Measurements from ENCODE around the gene SMARCC2. TPM values are rescaled to one million over a fixed set of nuclear protein-coding genes. Genes with fewer than 3 reads are reported as not detected.
"Not testable (repeated sequence)": the region's sequence is repeated elsewhere in the genome, so short reads cannot be mapped to it uniquely, and the experiment has no call there.

The SMARCC2 gene
- total and polyA plus RNA-seq, 8 donors: 84.3 to 139 (median 118) TPM

GRCh38 chr12:56158926-56159461 is 30.3 kb downstream of the SMARCC2 start:
- Histone ChIP-seq H3K36me3 (peaks cover 0 to 47% of the 10 kb centered on the region in 2 donors), H3K9me3 (no peaks in the 10 kb centered on the region), H3K4me1 (peaks cover 21 to 45% of the 10 kb centered on the region in 2 donors), H3K27me3 (no peaks in the 10 kb centered on the region), H3K27ac (peak overlapping the region; percentile 94 to 97), H3K4me3 (peak overlapping the region; percentile 47 to 88)
- intact Hi-C loops (cut with DNase I): no loop called here
- TF ChIP-seq CTCF (IDR thresholded peaks at IDR 0.05): no peak
- ATAC-seq: peak; percentile 74
- DNase-seq: peak; percentile 50 to 91 (median 82)

- intact Hi-C loops (cut with DNase I): no loop called here
- TF ChIP-seq CTCF (IDR thresholded peaks at IDR 0.05): no peak
- Histone ChIP-seq H3K27me3 (no peaks in the 10 kb centered on the region), H3K9me3 (no peaks in the 10 kb centered on the region), H3K36me3 (peaks cover 0 to 40% of the 10 kb centered on the region in 2 donors), H3K27ac (peak within 1 kb of the TSS; percentile 94 to 97), H3K4me3 (peak within 1 kb of the TSS; percentile 47 to 88), H3K4me1 (peaks cover 21 to 48% of the 10 kb centered on the region in 2 donors)
- DNase-seq (peak; percentile 92 to 99 (median 97)), ATAC-seq (peak; percentile 88)
Observed at GRCh38 chr12:56158029-56158925, 31.0 kb downstream of the SMARCC2 start, which contains the start of gene MYL6. TSS of gene MYL6 (plus strand) at chr12:56158359. CDS start at chr12:56158402, 43 bp downstream.

GRCh38 chr12:56157201-56158028 is 31.9 kb downstream of the SMARCC2 start:
- Histone ChIP-seq H3K4me3 (peak overlapping the region; percentile 47 to 88), H3K27ac (peak overlapping the region; percentile 94 to 97), H3K4me1 (peaks cover 21 to 49% of the 10 kb centered on the region in 2 donors), H3K36me3 (peaks cover 0 to 31% of the 10 kb centered on the region in 2 donors), H3K27me3 (no peaks in the 10 kb centered on the region), H3K9me3 (no peaks in the 10 kb centered on the region)
- peak; percentile 35 to 61 for TF ChIP-seq CTCF (IDR thresholded peaks at IDR 0.05)
- ATAC-seq (peak; percentile 56), DNase-seq (peak; percentile 66 to 93 (median 86))
- intact Hi-C loops (cut with DNase I): no loop called here

GRCh38 chr12:56156464-56157200 is 32.7 kb downstream of the SMARCC2 start:
- Histone ChIP-seq H3K36me3 (peaks cover 0 to 23% of the 10 kb centered on the region in 2 donors), H3K27ac (peak overlapping the region; percentile 94 to 97), H3K4me1 (peaks cover 21 to 45% of the 10 kb centered on the region in 2 donors), H3K4me3 (peak overlapping the region; percentile 47 to 88)
- H3K27me3 ChIP-seq; intact Hi-C loops (cut with DNase I); H3K9me3 ChIP-seq; DNase-seq; ATAC-seq: not testable (repeated sequence)
